Fibroblast of peridontal ligament (primary cell): ENCODE results near the gene PKNOX2.

Experiments
- DNase-seq: peaks from one replicate; pipeline ENCODE4 v3.0.0-alpha.2; 2010; ENCODE audit errors: extremely low read depth

PKNOX2 gene

DNA sequence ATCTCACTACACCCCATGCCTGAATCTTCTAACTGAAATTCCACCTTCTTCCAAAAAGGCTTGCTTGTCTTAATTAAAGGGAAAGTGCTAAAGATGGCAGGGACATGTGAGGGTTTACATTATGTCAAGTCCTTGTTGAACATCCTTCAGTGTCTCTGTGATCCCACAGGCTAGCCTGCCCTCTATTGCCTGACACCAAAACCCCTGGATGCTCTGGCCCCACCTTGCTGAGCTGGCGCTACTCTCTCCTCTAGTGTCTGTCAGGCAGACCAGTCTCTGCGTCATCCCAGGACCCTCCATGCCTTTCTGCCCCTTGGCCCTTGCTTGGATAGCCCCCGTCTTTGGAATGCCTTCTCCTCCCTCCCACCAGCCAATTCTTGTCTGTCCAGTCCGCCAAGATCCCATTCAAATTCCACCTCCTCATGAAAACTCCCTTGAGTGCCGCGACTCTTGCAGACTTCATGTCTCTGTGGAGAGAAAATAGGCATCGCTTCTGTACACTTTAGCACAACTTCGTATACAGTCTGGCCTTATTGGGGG, 69.3 kb downstream of the PKNOX2 start:
- no peak for DNase-seq

- no peak for DNase-seq
Observed at GRCh38 chr11:125235071-125235471, 70.5 kb downstream of the PKNOX2 start.

DNA sequence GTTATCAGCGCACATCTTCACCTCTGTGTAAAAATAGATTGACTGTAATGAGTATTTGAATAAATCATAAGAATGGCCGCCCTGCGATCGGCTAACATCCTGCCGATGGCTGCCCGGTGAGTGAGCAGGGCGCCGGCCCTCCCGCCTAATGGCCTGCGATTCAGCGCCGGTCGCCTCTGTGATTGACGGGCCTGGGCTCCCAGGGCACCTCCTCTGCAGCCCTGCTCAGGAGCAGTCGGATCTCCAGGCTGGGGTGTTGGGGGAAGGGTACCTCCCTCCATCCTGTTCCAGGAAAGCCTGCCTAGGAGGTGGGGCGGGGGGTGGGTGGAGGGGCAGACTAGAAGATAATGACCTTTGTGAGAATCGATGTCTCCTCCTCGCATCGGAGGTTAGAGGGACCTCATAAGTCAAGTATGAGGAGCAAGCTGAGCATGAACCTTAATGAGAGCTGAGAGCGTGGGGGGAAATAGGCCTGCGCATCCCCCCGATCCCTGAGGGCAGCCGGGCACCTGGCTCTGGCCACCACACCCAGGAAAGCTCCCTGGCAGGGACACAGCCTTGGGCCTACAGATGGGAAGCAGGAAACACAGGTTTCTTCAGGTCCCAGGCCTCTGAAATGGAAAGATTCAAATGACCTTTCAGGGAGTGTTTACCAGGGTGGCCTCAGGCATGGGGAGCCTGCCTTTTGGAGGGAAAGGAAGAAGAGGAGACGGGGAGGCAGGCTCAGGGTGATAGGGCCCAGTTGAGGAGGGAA, 71.7 kb downstream of the PKNOX2 start:
- DNase-seq, result no peak

DNA sequence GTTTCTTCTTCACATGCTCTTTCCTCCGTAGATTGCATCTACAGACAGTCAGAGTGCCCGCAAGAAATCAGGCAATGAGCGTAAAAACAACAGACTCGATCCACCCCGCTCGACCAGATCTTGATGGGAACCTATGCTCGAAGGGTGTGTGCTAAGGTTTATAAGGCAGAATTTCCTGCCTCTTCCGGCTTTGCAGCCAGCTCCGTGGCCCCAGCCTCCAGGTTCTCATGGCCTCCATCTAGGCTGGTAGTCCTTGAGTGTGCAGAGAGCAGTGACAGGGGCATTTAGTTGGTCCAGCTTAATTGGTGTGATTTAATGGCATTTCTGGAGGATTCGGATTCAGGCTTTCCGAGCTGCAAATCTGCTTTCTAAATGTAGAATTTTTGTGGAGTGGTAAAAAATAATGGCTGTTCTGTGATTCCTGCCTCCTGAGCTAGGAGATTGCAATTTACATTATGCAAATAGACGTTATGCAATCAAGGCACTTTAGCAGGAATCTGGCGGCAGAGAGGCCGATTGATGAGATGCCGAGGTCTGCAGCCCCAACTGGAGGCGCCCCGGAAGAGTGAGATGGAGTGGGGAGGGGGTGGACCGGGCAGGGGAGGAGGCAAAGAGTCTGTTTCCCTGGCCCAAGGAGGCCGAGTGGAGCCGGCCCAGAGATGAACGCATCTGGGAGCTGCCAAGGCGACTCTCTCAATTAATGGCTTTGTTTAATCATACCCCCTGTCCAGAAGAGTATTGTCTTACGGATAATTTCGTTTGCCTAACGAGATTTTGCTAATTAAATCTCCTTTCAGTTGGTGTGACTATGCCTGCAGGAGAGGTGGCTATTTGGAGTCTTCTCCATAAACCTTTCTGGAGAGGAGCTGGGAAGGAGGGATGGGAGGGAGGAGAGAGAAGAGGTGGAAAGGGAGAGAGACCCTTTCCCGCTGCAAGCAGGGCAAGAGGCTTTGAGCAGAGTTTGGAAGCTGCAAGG, 75.3 kb downstream of the PKNOX2 start:
- DNase-seq, result no peak

DNA sequence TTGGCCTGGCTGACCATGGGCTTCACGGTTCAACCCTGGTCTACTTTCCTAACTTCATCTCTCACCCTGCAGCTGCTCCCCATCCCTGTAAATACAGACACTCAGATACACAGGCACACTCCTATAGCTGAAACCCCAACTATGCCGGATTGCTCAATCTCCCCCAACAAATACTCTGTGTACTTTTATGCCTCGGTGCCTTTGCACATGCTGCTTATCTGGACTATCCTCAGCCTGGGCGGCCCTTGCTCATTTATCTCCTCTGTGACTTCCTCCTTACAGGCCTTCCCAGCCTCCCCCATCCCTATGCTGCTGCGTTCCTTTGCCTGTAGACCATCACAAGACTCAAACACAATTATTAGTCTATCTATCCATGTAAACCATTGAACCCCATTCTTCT, 76.6 kb downstream of the PKNOX2 start:
- no peak for DNase-seq

- DNase-seq, result no peak
Observed at GRCh38 chr11:125242141-125242775, 77.7 kb downstream of the PKNOX2 start.

GRCh38 chr11:125244166-125244565, 79.6 kb downstream of the PKNOX2 start:
- no peak for DNase-seq

DNA sequence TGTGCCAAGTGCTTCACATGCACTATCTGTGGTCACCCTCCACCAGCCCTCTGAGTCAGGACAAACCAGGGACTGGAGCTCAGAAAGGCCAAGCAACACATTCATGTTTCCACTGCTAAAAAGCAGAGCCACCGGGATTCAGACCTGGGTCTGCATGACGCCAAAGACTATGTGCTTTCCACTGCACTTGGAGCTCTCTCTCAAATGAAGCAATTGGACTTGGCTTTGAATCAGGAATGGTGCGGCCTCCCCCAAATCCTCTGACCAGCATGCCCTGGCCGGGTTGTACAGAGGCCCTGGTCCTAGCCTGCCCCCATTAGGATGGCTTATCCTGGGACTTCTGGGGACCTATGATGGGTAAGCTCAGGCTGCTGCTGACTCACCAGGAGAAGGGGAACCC, 80.7 kb downstream of the PKNOX2 start:
- DNase-seq, result no peak

DNA sequence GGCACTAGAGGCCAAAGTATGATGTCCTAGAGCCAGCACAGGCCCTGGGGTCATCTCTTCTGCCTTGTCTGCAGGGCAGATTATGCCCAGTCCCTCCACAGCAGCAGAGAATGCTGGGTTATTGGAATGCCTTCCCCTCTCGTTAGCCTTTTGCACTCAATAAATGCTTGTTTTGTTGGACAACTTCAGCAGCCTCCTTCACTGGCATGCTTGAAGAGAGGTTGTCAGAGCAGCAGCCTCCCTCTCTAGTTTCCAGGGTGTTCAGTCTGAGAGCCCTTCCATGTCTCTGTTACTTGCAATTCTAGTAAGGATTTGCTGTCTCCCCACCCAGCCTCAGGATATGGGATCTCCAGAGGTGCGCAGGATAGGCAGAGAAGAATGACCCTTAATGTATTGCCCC, 82.9 kb downstream of the PKNOX2 start:
- no peak for DNase-seq

GRCh38 chr11:125250318-125251213, 86.0 kb downstream of the PKNOX2 start:
- no peak for DNase-seq

- DNase-seq, result no peak
Observed at GRCh38 chr11:125251214-125251545, 86.6 kb downstream of the PKNOX2 start.

- DNase-seq, result no peak
Observed at GRCh38 chr11:125251956-125252355, 87.4 kb downstream of the PKNOX2 start.

DNA sequence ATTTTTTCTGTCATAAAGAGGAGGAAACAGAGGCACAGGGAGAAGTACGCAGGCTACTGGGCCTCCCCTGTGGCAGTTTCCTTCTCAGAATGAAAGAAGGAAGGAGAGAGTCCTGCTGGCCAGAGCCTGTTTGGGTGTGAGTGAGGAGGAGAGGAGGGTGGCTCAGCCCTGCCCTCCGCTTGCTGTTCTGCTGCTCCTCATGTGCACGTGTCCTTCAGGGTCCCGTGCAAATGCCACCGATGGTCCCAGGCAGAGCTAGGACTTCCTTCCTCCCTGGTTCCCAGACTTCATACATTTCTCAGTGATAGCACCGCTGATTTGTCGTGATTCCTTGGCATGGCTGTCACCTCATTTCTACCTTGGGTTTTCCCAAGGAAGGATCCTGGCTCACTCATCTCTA, 88.7 kb downstream of the PKNOX2 start:
- DNase-seq, result no peak

- no peak for DNase-seq
Observed at GRCh38 chr11:125253795-125254525, 89.4 kb downstream of the PKNOX2 start.

- DNase-seq, result no peak
Observed at GRCh38 chr11:125256541-125257189, 92.1 kb downstream of the PKNOX2 start.

DNA sequence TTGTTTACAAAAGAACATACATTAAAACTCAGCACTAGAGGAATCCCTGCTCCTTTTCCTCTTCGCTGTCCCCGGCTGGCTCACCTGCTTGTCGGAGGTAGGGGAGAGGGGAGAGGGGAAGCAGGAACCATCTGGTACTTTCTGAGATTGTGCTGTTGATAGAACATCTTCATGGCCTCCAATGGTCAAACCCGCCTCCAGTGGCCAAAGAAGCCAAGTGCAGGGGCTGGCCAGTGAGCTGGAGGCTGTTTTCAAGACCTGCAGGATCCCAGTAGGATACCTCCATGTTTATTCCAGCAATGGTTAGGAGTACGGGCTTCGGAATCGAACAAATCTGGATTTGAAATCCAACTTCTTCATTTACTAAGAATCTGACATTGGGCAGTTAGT, 92.6 kb downstream of the PKNOX2 start:
- DNase-seq, result no peak

- DNase-seq, result no peak
Observed at GRCh38 chr11:125257751-125258150, 93.2 kb downstream of the PKNOX2 start.

- no peak for DNase-seq
Observed at GRCh38 chr11:125258291-125259032, 93.9 kb downstream of the PKNOX2 start.

DNA sequence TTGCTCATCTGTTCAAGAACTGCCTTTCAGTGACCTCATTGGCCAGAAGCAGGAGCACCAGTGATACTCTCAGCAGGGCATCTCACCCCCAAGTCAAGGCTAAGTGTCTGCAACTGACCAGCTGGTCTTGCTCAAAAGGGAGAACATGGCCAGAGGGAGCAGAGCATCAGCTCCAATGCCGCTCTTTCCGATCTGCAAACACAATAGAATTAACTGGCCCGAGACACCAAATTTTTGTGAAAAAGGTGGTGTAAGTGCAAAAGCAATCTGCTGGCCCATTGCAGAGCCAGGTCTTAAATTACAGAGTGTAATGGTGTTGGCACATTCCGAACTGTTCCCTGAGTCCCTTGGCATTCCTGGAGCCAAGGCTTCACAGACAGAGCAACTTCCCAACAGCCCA, 97.0 kb downstream of the PKNOX2 start:
- DNase-seq, result no peak
